ENCODE data around the gene KDM4D.

GRCh38 chr11:94934846-94935245 is 38.7 kb upstream of the KDM4D start:
- TF ChIP-seq, protein P1, sequence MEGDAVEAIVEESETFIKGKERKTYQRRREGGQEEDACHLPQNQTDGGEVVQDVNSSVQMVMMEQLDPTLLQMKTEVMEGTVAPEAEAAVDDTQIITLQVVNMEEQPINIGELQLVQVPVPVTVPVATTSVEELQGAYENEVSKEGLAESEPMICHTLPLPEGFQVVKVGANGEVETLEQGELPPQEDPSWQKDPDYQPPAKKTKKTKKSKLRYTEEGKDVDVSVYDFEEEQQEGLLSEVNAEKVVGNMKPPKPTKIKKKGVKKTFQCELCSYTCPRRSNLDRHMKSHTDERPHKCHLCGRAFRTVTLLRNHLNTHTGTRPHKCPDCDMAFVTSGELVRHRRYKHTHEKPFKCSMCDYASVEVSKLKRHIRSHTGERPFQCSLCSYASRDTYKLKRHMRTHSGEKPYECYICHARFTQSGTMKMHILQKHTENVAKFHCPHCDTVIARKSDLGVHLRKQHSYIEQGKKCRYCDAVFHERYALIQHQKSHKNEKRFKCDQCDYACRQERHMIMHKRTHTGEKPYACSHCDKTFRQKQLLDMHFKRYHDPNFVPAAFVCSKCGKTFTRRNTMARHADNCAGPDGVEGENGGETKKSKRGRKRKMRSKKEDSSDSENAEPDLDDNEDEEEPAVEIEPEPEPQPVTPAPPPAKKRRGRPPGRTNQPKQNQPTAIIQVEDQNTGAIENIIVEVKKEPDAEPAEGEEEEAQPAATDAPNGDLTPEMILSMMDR (IDR thresholded peaks at IDR 0.05 in 2 of 3, conservative IDR thresholded peaks at IDR 0.05 in 1 of 3; ENCODE audit: insufficient read depth in 2 of 3, low read depth in 1 of 3, low read length in 3 of 3) = no peak
- TF ChIP-seq BRCA1 (IDR thresholded peaks at IDR 0.05) (no peak), BRCA1 (CRISPR knock-in tag; IDR thresholded peaks at IDR 0.05) (no peak), POLR2A (conservative IDR thresholded peaks at IDR 0.05) (no peak), TOE1 (IDR thresholded peaks at IDR 0.05; ENCODE audit: borderline replicate concordance) (no peak), TOE1 (CRISPR knock-in tag; IDR thresholded peaks at IDR 0.05; ENCODE audit: borderline replicate concordance, low read depth) (no peak), SRSF1 (IDR thresholded peaks at IDR 0.05; ENCODE audit: low read depth, low read length) (no peak), DMBX1 (CRISPR knock-in tag; IDR thresholded peaks at IDR 0.05; ENCODE audit: borderline replicate concordance) (no peak), RFX5 (IDR thresholded peaks at IDR 0.05; ENCODE audit: low read depth, low read length) (no peak)
- TF ChIP-seq, protein P2, sequence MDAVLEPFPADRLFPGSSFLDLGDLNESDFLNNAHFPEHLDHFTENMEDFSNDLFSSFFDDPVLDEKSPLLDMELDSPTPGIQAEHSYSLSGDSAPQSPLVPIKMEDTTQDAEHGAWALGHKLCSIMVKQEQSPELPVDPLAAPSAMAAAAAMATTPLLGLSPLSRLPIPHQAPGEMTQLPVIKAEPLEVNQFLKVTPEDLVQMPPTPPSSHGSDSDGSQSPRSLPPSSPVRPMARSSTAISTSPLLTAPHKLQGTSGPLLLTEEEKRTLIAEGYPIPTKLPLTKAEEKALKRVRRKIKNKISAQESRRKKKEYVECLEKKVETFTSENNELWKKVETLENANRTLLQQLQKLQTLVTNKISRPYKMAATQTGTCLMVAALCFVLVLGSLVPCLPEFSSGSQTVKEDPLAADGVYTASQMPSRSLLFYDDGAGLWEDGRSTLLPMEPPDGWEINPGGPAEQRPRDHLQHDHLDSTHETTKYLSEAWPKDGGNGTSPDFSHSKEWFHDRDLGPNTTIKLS (IDR thresholded peaks at IDR 0.05; ENCODE audit: borderline replicate concordance, low read depth) = no peak
- TF ChIP-seq, protein P3, sequence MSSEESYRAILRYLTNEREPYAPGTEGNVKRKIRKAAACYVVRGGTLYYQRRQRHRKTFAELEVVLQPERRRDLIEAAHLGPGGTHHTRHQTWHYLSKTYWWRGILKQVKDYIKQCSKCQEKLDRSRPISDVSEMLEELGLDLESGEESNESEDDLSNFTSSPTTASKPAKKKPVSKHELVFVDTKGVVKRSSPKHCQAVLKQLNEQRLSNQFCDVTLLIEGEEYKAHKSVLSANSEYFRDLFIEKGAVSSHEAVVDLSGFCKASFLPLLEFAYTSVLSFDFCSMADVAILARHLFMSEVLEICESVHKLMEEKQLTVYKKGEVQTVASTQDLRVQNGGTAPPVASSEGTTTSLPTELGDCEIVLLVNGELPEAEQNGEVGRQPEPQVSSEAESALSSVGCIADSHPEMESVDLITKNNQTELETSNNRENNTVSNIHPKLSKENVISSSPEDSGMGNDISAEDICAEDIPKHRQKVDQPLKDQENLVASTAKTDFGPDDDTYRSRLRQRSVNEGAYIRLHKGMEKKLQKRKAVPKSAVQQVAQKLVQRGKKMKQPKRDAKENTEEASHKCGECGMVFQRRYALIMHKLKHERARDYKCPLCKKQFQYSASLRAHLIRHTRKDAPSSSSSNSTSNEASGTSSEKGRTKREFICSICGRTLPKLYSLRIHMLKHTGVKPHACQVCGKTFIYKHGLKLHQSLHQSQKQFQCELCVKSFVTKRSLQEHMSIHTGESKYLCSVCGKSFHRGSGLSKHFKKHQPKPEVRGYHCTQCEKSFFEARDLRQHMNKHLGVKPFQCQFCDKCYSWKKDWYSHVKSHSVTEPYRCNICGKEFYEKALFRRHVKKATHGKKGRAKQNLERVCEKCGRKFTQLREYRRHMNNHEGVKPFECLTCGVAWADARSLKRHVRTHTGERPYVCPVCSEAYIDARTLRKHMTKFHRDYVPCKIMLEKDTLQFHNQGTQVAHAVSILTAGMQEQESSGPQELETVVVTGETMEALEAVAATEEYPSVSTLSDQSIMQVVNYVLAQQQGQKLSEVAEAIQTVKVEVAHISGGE (CRISPR knock-in tag; IDR thresholded peaks at IDR 0.05) = no peak

Measured in K562 (cell line).